Body of pancreas (tissue), 4 donors: ENCODE results near the gene FGF22.

Experiments
- POLR2A ChIP-seq, 3 donors: fragments of 450-650 bp; IDR thresholded peaks; one replicate each; pipeline ENCODE4 v1.6.1; 2016; ENCODE audit warnings: antibody characterized with exemption in 3 of 3, mild to moderate bottlenecking in 2 of 3
- TF ChIP-seq, protein P1 (sequence below), 7 experiments: fragments of 450-650 bp in 4 of 7; fragments of 200-600 bp in 3 of 7; sonication (generic) in 3 of 7; IDR thresholded peaks; one replicate each; pipeline ENCODE4 v1.5.1; 2016 to 2019; ENCODE audit warnings: antibody characterized with exemption in 7 of 7

DNA sequence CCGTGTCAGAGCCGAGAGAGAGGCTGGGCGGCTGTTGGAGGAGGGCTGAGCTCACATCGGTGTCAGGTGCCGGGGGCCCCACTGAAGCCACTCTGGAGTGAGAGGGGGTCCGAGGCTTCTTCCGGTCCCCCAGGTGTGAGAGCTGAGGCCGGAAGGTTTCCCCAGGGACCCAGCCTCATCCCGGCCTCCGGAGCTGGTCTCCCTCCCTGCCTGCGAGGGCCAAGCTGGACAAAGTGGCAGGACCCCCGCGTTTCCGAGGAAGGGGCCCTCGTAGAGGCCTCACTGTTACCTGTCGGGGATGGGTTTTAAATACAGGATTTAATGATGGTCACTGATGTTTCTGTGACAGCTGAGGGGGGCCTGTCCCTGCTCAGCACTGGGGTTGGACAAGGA lies 43.4 kb upstream of the FGF22 start:
- TF ChIP-seq POLR2A (IDR thresholded peaks at IDR 0.05): no peak
- TF ChIP-seq, protein P1, sequence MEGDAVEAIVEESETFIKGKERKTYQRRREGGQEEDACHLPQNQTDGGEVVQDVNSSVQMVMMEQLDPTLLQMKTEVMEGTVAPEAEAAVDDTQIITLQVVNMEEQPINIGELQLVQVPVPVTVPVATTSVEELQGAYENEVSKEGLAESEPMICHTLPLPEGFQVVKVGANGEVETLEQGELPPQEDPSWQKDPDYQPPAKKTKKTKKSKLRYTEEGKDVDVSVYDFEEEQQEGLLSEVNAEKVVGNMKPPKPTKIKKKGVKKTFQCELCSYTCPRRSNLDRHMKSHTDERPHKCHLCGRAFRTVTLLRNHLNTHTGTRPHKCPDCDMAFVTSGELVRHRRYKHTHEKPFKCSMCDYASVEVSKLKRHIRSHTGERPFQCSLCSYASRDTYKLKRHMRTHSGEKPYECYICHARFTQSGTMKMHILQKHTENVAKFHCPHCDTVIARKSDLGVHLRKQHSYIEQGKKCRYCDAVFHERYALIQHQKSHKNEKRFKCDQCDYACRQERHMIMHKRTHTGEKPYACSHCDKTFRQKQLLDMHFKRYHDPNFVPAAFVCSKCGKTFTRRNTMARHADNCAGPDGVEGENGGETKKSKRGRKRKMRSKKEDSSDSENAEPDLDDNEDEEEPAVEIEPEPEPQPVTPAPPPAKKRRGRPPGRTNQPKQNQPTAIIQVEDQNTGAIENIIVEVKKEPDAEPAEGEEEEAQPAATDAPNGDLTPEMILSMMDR (IDR thresholded peaks at IDR 0.05): no peak
